ENCODE results near the gene EEA1.

DNA sequence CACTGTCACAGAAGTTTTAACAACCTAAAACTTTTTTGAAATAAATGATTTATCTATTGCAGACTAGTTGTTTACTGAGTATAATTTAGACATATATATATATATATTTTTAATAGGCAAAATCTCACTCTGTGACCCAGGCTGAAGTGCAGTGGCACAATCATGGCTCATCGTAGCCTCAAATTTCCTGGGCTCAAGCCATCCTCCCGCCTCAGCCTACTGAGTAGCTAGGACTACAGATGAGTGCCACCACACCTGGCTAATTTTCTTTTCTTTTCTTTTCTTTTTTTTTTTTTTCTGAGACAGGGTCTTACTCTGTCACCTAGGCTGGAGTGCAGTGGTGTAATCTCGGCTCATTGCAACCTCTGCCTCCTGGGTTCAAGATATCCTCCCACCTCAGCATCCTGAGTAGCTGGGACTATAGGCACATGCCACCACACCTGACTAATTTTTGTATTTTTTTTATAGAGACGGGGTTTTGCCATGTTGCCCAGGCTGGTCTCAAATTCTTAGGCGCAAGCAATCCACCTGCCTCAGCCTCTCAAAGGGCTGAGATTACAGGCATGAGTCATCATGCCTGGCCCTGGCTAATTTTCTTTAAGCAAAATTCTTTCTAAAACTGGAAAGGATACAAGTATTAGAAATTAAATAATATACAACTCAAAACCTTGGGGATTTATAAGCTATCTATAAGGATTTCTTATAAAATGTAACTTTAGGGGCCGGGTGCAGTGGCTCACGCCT is 23.1 kb downstream of the EEA1 start:
- TF ChIP-seq, protein P1, sequence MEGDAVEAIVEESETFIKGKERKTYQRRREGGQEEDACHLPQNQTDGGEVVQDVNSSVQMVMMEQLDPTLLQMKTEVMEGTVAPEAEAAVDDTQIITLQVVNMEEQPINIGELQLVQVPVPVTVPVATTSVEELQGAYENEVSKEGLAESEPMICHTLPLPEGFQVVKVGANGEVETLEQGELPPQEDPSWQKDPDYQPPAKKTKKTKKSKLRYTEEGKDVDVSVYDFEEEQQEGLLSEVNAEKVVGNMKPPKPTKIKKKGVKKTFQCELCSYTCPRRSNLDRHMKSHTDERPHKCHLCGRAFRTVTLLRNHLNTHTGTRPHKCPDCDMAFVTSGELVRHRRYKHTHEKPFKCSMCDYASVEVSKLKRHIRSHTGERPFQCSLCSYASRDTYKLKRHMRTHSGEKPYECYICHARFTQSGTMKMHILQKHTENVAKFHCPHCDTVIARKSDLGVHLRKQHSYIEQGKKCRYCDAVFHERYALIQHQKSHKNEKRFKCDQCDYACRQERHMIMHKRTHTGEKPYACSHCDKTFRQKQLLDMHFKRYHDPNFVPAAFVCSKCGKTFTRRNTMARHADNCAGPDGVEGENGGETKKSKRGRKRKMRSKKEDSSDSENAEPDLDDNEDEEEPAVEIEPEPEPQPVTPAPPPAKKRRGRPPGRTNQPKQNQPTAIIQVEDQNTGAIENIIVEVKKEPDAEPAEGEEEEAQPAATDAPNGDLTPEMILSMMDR (IDR thresholded peaks at IDR 0.05) = no peak
- TF ChIP-seq POLR2A (IDR thresholded peaks at IDR 0.05) = no peak

All from right lobe of liver (tissue), 4 donors.